Measurements from ENCODE around the gene KCTD13. TPM values are rescaled to one million over a fixed set of nuclear protein-coding genes. Genes with fewer than 3 reads are reported as not detected.

Gene KCTD13
- total and polyA plus RNA-seq, 2 of the 8 experiments (the other 6 are each of a cell fraction or from before 2014, with no cell fraction given), result 9.2 to 10.8 TPM

GRCh38 chr16:29973384-29974246 lies 47.6 kb upstream of the KCTD13 start, which contains the start of gene TAOK2 (continued):
- TF ChIP-seq RBBP5 (IDR thresholded peaks at IDR 0.05; ENCODE audit: borderline replicate concordance, low read depth, low read length) (0 out of 2 replicates have a peak, but pooled peaks have one; percentile 52), SP4 (IDR thresholded peaks at IDR 0.05; ENCODE audit: low read length) (peak; percentile 93), EGR1 (IDR thresholded peaks at IDR 0.05; ENCODE audit: borderline replicate concordance, low read depth, low read length) (peak; percentile 78), YY1 (IDR thresholded peaks at IDR 0.05; ENCODE audit: low read depth, low read length) (peak; percentile 86), EP300 (IDR thresholded peaks at IDR 0.05; ENCODE audit: borderline replicate concordance in 1 of 2, low read depth in 2 of 2, low read length in 2 of 2) (no peak), HDAC2 (IDR thresholded peaks at IDR 0.05; ENCODE audit: borderline replicate concordance in 1 of 2, low read depth in 2 of 2, low read length in 2 of 2) (peak in 1 of 2 experiments; percentile 95; a peak in 2 of 4 replicates), RAD21 (IDR thresholded peaks at IDR 0.05 in 1 of 2, conservative IDR thresholded peaks at IDR 0.05 in 1 of 2; ENCODE audit: low read depth in 2 of 2, low read length in 2 of 2) (no peak), POLR2A (IDR thresholded peaks at IDR 0.05; ENCODE audit: control extremely low read depth in 1 of 2, low read depth in 2 of 2, low read length in 2 of 2) (peak in 1 of 2 experiments; percentile 54; a peak in 1 of 3 replicates), SIN3A (conservative IDR thresholded peaks at IDR 0.05 in 1 of 2, IDR thresholded peaks at IDR 0.05 in 1 of 2; ENCODE audit: low read depth in 1 of 2, low read length in 2 of 2) (peak in 1 of 2 experiments; percentile 89; a peak in 2 of 4 replicates), NANOG (IDR thresholded peaks at IDR 0.05; ENCODE audit: insufficient read depth, low read depth, low read length, poor library complexity, severe bottlenecking) (no peak), JUND (IDR thresholded peaks at IDR 0.05; ENCODE audit: low read length) (no peak), SP1 (IDR thresholded peaks at IDR 0.05; ENCODE audit: low read depth, low read length) (peak; percentile 19; the same call in 1 of the 2 replicates)
- TF ChIP-seq, protein P1, sequence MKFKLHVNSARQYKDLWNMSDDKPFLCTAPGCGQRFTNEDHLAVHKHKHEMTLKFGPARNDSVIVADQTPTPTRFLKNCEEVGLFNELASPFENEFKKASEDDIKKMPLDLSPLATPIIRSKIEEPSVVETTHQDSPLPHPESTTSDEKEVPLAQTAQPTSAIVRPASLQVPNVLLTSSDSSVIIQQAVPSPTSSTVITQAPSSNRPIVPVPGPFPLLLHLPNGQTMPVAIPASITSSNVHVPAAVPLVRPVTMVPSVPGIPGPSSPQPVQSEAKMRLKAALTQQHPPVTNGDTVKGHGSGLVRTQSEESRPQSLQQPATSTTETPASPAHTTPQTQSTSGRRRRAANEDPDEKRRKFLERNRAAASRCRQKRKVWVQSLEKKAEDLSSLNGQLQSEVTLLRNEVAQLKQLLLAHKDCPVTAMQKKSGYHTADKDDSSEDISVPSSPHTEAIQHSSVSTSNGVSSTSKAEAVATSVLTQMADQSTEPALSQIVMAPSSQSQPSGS (IDR thresholded peaks at IDR 0.05; ENCODE audit: low read length), result no peak
- TF ChIP-seq, protein P2, sequence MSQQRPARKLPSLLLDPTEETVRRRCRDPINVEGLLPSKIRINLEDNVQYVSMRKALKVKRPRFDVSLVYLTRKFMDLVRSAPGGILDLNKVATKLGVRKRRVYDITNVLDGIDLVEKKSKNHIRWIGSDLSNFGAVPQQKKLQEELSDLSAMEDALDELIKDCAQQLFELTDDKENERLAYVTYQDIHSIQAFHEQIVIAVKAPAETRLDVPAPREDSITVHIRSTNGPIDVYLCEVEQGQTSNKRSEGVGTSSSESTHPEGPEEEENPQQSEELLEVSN (IDR thresholded peaks at IDR 0.05), result peak; percentile 100
- TF ChIP-seq, protein P3, sequence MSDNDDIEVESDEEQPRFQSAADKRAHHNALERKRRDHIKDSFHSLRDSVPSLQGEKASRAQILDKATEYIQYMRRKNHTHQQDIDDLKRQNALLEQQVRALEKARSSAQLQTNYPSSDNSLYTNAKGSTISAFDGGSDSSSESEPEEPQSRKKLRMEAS (IDR thresholded peaks at IDR 0.05), result peak; percentile 99
- TF ChIP-seq, protein P4, sequence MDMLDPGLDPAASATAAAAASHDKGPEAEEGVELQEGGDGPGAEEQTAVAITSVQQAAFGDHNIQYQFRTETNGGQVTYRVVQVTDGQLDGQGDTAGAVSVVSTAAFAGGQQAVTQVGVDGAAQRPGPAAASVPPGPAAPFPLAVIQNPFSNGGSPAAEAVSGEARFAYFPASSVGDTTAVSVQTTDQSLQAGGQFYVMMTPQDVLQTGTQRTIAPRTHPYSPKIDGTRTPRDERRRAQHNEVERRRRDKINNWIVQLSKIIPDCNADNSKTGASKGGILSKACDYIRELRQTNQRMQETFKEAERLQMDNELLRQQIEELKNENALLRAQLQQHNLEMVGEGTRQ (IDR thresholded peaks at IDR 0.05; ENCODE audit: low read length), result no peak

All from H1 (cell line).